ENCODE results near the gene TLE6. TPM values are rescaled to one million over a fixed set of nuclear protein-coding genes. Genes with fewer than 3 reads are reported as not detected.
A peak's percentile ranks its signal among the peaks of the same experiment; 100 is the strongest.
"Not testable (repeated sequence)": the region's sequence is repeated elsewhere in the genome, so short reads cannot be mapped to it uniquely, and the experiment has no call there.

The TLE6 gene
- total RNA-seq, 4 donors from 2014 or later = 1.5 to 1.8 TPM; not detected in 2

- TF ChIP-seq CTCF (IDR thresholded peaks at IDR 0.05) (no peak), POLR2A (IDR thresholded peaks at IDR 0.05) (no peak)
- 8% methylated on average over 18 to 21 of the region's 24 CpGs for WGBS, 2 donors
- no peak overlapping the region for H3K4me3 ChIP-seq (ENCODE audit: low read depth, poor library complexity, severe bottlenecking)
- intact Hi-C loops (cut with DNase I; ENCODE audit: low total_unique reads) = no loop called here
- DNase-seq (ENCODE audit: low spot score in 2 of 2) = peak in 1 of 2 donors; percentile 94
These were observed 6.2 kb downstream of the TLE6 start for GRCh38 chr19:2983351-2984214.

GRCh38 chr19:2984215-2984528 is 6.8 kb downstream of the TLE6 start:
- no peak overlapping the region for H3K4me3 ChIP-seq (ENCODE audit: low read depth, poor library complexity, severe bottlenecking)
- no peak for DNase-seq (ENCODE audit: low spot score in 2 of 2)
- TF ChIP-seq CTCF (IDR thresholded peaks at IDR 0.05) (no peak), POLR2A (IDR thresholded peaks at IDR 0.05) (no peak)
- intact Hi-C loops (cut with DNase I; ENCODE audit: low total_unique reads) = no loop called here
- 1 to 2% methylated on average over 13 to 14 of the region's 14 CpGs for WGBS, 2 donors

GRCh38 chr19:2986951-2987524 is 9.7 kb downstream of the TLE6 start:
- DNase-seq (ENCODE audit: low spot score in 2 of 2) = no peak
- no peak for TF ChIP-seq POLR2A (IDR thresholded peaks at IDR 0.05)
- 69 to 70% methylated on average over 16 to 18 of the region's 20 CpGs for WGBS, 2 donors
- intact Hi-C loops (cut with DNase I; ENCODE audit: low total_unique reads) = no loop called here
- H3K4me3 ChIP-seq (ENCODE audit: low read depth, poor library complexity, severe bottlenecking) = no peak overlapping the region

GRCh38 chr19:2987797-2988196 is 10.4 kb downstream of the TLE6 start:
- no peak for TF ChIP-seq CTCF (IDR thresholded peaks at IDR 0.05)
- no peak for TF ChIP-seq POLR2A (IDR thresholded peaks at IDR 0.05)
- WGBS, 2 donors = 86 to 87% methylated on average over 12 of the region's 12 CpGs
- DNase-seq (ENCODE audit: low spot score in 2 of 2) = no peak
- intact Hi-C loops (cut with DNase I; ENCODE audit: low total_unique reads) = no loop called here
- H3K4me3 ChIP-seq (ENCODE audit: low read depth, poor library complexity, severe bottlenecking) = no peak overlapping the region

GRCh38 chr19:2988568-2988967 is 11.2 kb downstream of the TLE6 start:
- 97 to 100% methylated on average over 3 of the region's 3 CpGs for WGBS, 2 donors
- intact Hi-C loops (cut with DNase I; ENCODE audit: low total_unique reads) = no loop called here
- TF ChIP-seq POLR2A (IDR thresholded peaks at IDR 0.05) (no peak), CTCF (IDR thresholded peaks at IDR 0.05) (no peak)

GRCh38 chr19:2989236-2989946 is 12.0 kb downstream of the TLE6 start:
- intact Hi-C loops (cut with DNase I; ENCODE audit: low total_unique reads) = no loop called here
- H3K4me3 ChIP-seq (ENCODE audit: low read depth, poor library complexity, severe bottlenecking) = no peak overlapping the region
- no peak for DNase-seq (ENCODE audit: low spot score in 2 of 2)
- no peak for TF ChIP-seq CTCF (IDR thresholded peaks at IDR 0.05)
- no peak for TF ChIP-seq POLR2A (IDR thresholded peaks at IDR 0.05)
- 93 to 98% methylated on average over 9 to 13 of the region's 15 CpGs for WGBS, 2 donors

More at GRCh38 chr19:2988568-2988967, 11.2 kb downstream of the TLE6 start:
- H3K4me3 ChIP-seq (ENCODE audit: low read depth, poor library complexity, severe bottlenecking) = no peak overlapping the region
- no peak for DNase-seq (ENCODE audit: low spot score in 2 of 2)

- intact Hi-C loops (cut with DNase I; ENCODE audit: low total_unique reads) = loop anchor here (5.0 kb wide), 1 partner anchor 285 kb away; no protein-coding TSS in a partner anchor
These were observed 15.0 kb downstream of the TLE6 start for GRCh38 chr19:2992333-2992732.

More at GRCh38 chr19:2992333-2992732, 15.0 kb downstream of the TLE6 start:
- not testable (repeated sequence) for H3K4me3 ChIP-seq (ENCODE audit: low read depth, poor library complexity, severe bottlenecking); DNase-seq (ENCODE audit: low spot score in 2 of 2)
- WGBS, 2 donors = 89 to 91% methylated on average over 11 of the region's 11 CpGs

All from lower leg skin (tissue), 4 donors.